Keratinocyte (primary cell): Measurements from ENCODE around the gene PDILT. TPM values are rescaled to one million over a fixed set of nuclear protein-coding genes. Genes with fewer than 3 reads are reported as not detected.

Experiments used
- DNase-seq: peaks from one replicate; pipeline ENCODE4 v3.0.0-alpha.2; 2011; ENCODE audit warnings: low read depth, missing footprints, low spot score
- FAIRE-seq: peaks from 2 replicates; lab custom pipeline; 2011; peaks lifted over from hg19 to GRCh38; lab: Jason Lieb, UNC
- H2AFZ ChIP-seq: 2 replicates; pipeline ENCODE4 v1.6.0; 2012; ENCODE audit warnings: low read length, control low read depth, inconsistent platforms; ENCODE audit not compliant: control insufficient read depth
- H3K27ac ChIP-seq: 2 replicates; pipeline ENCODE4 v1.5.1; 2011; ENCODE audit warnings: low read length; ENCODE audit not compliant: control insufficient read depth, insufficient read depth
- H3K27me3 ChIP-seq: 3 replicates; pipeline ENCODE4 v1.6.0; 2011; ENCODE audit warnings: low read length; ENCODE audit not compliant: control insufficient read depth, insufficient read depth; ENCODE audit errors: extremely low read depth
- H3K36me3 ChIP-seq, 2 experiments: 2 replicates in 1 of 2; 3 replicates in 1 of 2; pipeline ENCODE4 v1.5.1; 2011; ENCODE audit warnings: low read length in 2 of 2, mild to moderate bottlenecking in 1 of 2; ENCODE audit not compliant: control insufficient read depth in 2 of 2, insufficient read depth in 2 of 2; ENCODE audit errors: extremely low read depth in 1 of 2
- H3K4me1 ChIP-seq: 3 replicates; pipeline ENCODE4 v1.5.1; 2011; ENCODE audit warnings: low read length; ENCODE audit not compliant: control insufficient read depth, insufficient read depth; ENCODE audit errors: extremely low read depth
- H3K4me2 ChIP-seq: 3 replicates; pipeline ENCODE4 v1.6.0; 2011; ENCODE audit warnings: low read depth, low read length; ENCODE audit not compliant: control insufficient read depth, insufficient read depth; ENCODE audit errors: extremely low read depth
- H3K4me3 ChIP-seq, 3 experiments: fragments of 200-600 bp in 1 of 3; sonication (generic) in 1 of 3; 2 replicates in 2 of 3; 3 replicates in 1 of 3; pipeline ENCODE4 v1.5.1; 2011 to 2016; ENCODE audit warnings: low read length in 3 of 3, mild to moderate bottlenecking in 3 of 3, control low read depth in 2 of 3, inconsistent platforms in 1 of 3, low read depth in 1 of 3, mixed read lengths in 1 of 3, mixed run types in 1 of 3, moderate library complexity in 1 of 3; ENCODE audit not compliant: control insufficient read depth in 2 of 3, insufficient read depth in 2 of 3; ENCODE audit errors: extremely low read depth in 1 of 3
- H3K79me2 ChIP-seq: 2 replicates; pipeline ENCODE4 v1.6.0; 2012; ENCODE audit warnings: low read length; ENCODE audit not compliant: control insufficient read depth, insufficient read depth
- H3K9ac ChIP-seq: 3 replicates; pipeline ENCODE4 v1.6.0; 2011; ENCODE audit warnings: low read length; ENCODE audit not compliant: control insufficient read depth, insufficient read depth; ENCODE audit errors: extremely low read depth
- H3K9me1 ChIP-seq: 3 replicates; pipeline ENCODE4 v1.6.0; 2011; ENCODE audit warnings: low read length; ENCODE audit not compliant: control insufficient read depth, insufficient read depth; ENCODE audit errors: extremely low read depth
- H3K9me3 ChIP-seq: 2 replicates; pipeline ENCODE4 v1.5.1; 2012; ENCODE audit warnings: low read depth, low read length; ENCODE audit not compliant: control insufficient read depth
- H4K20me1 ChIP-seq: 3 replicates; pipeline ENCODE4 v1.6.0; 2011; ENCODE audit warnings: low read length; ENCODE audit not compliant: control insufficient read depth, insufficient read depth; ENCODE audit errors: extremely low read depth
- CTCF ChIP-seq, 3 experiments: IDR thresholded peaks in 1 of 3; conservative IDR thresholded peaks in 1 of 3; optimal IDR thresholded peaks in 1 of 3; 2 replicates in 2 of 3; 3 replicates in 1 of 3; pipeline versions ENCODE3 to v1.5.1; 2011; ENCODE audit warnings: low read length in 3 of 3, mild to moderate bottlenecking in 3 of 3, moderate library complexity in 2 of 3, control low read depth in 1 of 3, inconsistent platforms in 1 of 3; ENCODE audit not compliant: insufficient read depth in 2 of 3; ENCODE audit errors: extremely low read depth in 1 of 3
- EZH2 ChIP-seq: IDR thresholded peaks from one replicate; pipeline ENCODE4 v1.6.1; 2012; ENCODE audit warnings: inconsistent platforms, mild to moderate bottlenecking, low read length, moderate library complexity
- dilution Hi-C: fragments of 300-500 bp; cut with MboI; formaldehyde crosslinking; loops from one replicate; pipeline ENCODE4 v1.7.0; 2020; ENCODE audit warnings: low sequenced_read_pairs; ENCODE audit not compliant: extremely low pct_ligation_motif_present
- polyA plus RNA-seq, 5 experiments: library from polyadenylated mRNA; depleted of rRNA in 3 of 5; stranded (reverse) in 3 of 5; stranded (forward) in 1 of 5; unstranded in 1 of 5; fragments of >200 nt; gene quantifications; 1 replicate in 1 of 5; 2 replicates in 3 of 5; 3 replicates in 1 of 5; pipeline versions ENCODE4 v1.2.1 to v1.2.3, GENCODE V29; 2011 to 2012; ENCODE audit warnings: missing spikeins in 2 of 5, low read depth in 1 of 5, low replicate concordance in 1 of 5

Gene PDILT
- polyA plus RNA-seq, 1 donor (not counting 4 experiments of a cell fraction or from before 2014, with no cell fraction given), result not detected

DNA sequence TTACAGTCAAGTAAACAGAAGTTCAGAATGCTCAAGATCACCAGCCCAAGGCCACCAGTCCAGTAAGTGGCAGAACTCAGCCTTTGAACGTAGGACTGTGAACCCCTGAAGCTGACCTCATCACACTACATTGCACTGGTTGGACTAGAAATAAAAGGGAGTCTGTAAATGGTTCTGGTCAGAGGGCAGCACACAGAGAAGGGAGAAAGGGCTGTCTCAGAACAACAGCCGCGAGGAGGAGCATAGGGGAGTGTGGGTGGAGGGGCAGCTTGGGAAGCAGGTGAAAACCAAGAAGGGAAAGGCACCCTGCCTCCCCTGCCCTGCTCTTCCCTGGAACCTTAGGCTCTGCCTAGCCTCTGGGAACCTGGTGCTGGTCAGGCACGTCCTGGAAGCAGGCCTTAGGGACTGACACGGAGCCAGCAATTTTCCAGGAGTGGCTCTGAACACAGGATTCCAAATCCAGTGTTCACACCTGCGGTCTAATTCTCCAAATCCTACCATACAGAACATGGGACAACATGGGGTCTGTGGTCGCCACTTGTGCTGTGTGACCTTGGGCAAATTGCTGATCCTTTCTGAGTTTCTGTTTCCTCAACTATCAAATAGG is 7.0 kb downstream of the PDILT start:
- H3K4me1 ChIP-seq, result no peaks in the 10 kb centered on the region
- dilution Hi-C loops, result no loop called here
- H3K9me1 ChIP-seq, result no peaks in the 10 kb centered on the region
- H3K9me3 ChIP-seq, result no peaks in the 10 kb centered on the region
- H3K79me2 ChIP-seq, result no peaks in the 10 kb centered on the region
- H2AFZ ChIP-seq, result no peak overlapping the region
- H3K27ac ChIP-seq, result no peak overlapping the region
- no peak for TF ChIP-seq CTCF (optimal IDR thresholded peaks at IDR 0.05 in 1 of 3, IDR thresholded peaks at IDR 0.05 in 1 of 3, conservative IDR thresholded peaks at IDR 0.05 in 1 of 3; ENCODE audit: extremely low read depth in 1 of 3, insufficient read depth in 2 of 3, low read length in 3 of 3)
- no peak for TF ChIP-seq EZH2
- no peaks in the 10 kb centered on the region for H4K20me1 ChIP-seq
- DNase-seq, result no peak
- H3K36me3 ChIP-seq, result no peaks in the 10 kb centered on the region
- no peak for FAIRE-seq
- H3K27me3 ChIP-seq, result no peaks in the 10 kb centered on the region
- no peak overlapping the region for H3K4me3 ChIP-seq
- no peak overlapping the region for H3K9ac ChIP-seq
- H3K4me2 ChIP-seq, result no peak overlapping the region

DNA sequence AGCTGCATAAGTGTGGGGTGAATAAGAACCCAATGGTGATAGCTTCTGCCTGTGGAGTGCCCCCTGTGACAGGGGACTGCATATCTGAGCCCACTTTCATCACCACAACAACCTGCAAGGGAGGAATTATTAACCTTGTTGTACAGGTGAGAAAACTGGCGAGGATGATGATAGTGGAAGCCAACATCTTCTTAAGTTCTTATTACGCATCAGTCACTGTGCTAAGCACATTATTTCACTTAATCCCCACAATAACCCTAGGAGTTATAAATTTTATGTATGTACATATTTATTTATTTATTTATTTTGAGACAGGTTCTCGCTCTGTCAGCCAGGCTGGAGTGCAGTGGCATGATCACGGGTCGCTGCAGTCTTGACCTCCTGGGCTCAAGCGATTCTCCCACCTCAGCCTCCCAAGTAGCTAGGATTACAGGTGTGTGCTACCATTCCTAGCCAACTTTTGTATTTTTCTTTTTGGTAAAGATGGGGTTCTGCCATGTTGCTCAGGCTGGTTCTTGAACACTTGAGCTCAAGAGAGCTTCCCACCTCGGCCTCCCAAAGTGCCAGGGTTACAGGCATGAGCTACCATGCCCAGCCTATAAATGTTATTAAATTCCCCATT is 7.6 kb downstream of the PDILT start:
- no peaks in the 10 kb centered on the region for H3K4me1 ChIP-seq
- FAIRE-seq, result no peak
- H3K4me3 ChIP-seq, result no peak overlapping the region
- no peak overlapping the region for H2AFZ ChIP-seq
- no peaks in the 10 kb centered on the region for H3K9me1 ChIP-seq
- no peaks in the 10 kb centered on the region for H3K36me3 ChIP-seq
- H3K4me2 ChIP-seq, result no peak overlapping the region
- H3K79me2 ChIP-seq, result no peaks in the 10 kb centered on the region
- TF ChIP-seq CTCF (optimal IDR thresholded peaks at IDR 0.05 in 1 of 3, IDR thresholded peaks at IDR 0.05 in 1 of 3, conservative IDR thresholded peaks at IDR 0.05 in 1 of 3; ENCODE audit: extremely low read depth in 1 of 3, insufficient read depth in 2 of 3, low read length in 3 of 3) (no peak), EZH2 (no peak)
- H3K9me3 ChIP-seq, result no peaks in the 10 kb centered on the region
- H3K27me3 ChIP-seq, result no peaks in the 10 kb centered on the region
- no peaks in the 10 kb centered on the region for H4K20me1 ChIP-seq
- no peak for DNase-seq
- no peak overlapping the region for H3K9ac ChIP-seq
- dilution Hi-C loops, result no loop called here
- no peak overlapping the region for H3K27ac ChIP-seq
